ENCODE results near the gene RC3H2.
"Not testable (repeated sequence)": the region's sequence is repeated elsewhere in the genome, so short reads cannot be mapped to it uniquely, and the experiment has no call there.

The RC3H2 gene

DNA sequence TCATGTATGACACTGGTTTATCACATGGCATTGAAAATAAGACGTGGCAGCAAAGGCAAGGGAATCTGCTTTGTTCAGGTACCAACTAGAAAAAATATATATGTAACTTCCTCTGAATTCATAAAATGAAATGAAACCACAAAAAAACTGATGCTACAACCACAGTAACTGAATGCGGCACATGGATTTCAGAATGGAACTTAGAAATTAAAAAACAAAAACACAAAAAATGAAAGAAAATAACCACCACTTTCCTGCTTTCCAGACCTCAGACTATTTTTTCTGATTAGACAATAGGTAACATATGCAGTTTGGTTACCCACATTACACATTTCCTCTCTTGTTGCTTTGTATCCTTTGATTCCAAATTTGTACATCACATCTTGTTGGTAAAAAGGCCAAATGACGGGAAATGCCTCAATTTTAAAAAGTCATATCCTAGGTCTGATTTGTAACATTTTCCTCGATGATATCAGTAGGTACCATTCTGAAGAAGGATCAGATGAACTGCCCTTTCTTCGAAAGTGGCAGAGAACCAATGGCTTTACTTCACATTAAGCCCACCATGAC, 58.7 kb downstream of the RC3H2 start:
- no peak for DNase-seq (ENCODE audit: low spot score)

- DNase-seq (ENCODE audit: low spot score): no peak
Observed at GRCh38 chr9:122845116-122845515, 60.0 kb downstream of the RC3H2 start.

DNA sequence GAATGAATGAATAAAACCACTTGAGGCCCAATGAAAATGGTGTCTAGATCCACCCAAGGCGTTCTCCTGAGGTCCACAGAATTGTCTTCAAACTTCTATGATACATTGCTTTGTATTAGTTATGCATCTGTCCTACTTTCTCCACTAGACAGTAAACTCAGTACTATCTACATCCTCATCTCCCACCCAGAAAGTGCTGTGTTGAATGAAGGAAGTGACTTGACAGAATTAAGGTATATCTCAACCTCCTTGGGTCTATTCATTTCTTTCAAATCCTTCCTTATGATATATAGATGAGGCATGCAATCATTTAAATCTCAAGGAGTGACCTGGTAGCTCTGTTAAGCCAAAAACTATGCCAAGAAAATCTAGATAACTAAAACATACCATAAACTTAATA, 61.0 kb downstream of the RC3H2 start:
- no peak for DNase-seq (ENCODE audit: low spot score)

- no peak for DNase-seq (ENCODE audit: low spot score)
Observed at GRCh38 chr9:122841501-122841900, 63.7 kb downstream of the RC3H2 start.

- DNase-seq (ENCODE audit: low spot score): not testable (repeated sequence)
Observed at GRCh38 chr9:122838441-122838840, 66.7 kb downstream of the RC3H2 start.

- no peak for DNase-seq (ENCODE audit: low spot score)
Observed at GRCh38 chr9:122837266-122837850, 67.8 kb downstream of the RC3H2 start.

DNA sequence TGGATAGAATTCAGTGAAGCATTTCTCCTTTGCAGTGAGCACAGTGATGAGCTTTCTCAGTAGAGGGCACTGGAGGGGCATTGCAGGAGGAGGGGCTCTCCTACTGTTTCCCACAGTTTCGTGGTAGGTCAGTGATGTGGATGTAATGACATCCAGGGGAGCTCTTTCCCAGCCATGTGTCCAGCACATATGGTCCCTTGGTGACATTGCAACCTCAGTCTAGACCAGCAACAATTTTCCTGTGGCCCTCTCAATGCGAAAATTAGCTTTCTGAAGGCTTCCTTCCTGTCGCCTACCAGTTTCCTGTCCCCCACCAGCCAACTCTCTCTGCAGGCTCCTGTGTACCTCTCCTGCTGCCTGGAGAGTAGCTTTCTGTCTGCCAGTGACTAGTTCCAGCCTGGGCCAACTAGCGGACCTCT, 69.8 kb downstream of the RC3H2 start:
- peak; percentile 5 for DNase-seq (ENCODE audit: low spot score)

- DNase-seq (ENCODE audit: low spot score): no peak
Observed at GRCh38 chr9:122832194-122832593, 73.0 kb downstream of the RC3H2 start.

GRCh38 chr9:122828965-122829284, 76.2 kb downstream of the RC3H2 start:
- DNase-seq (ENCODE audit: low spot score): not testable (repeated sequence)

- peak; percentile 16 for DNase-seq (ENCODE audit: low spot score)
Observed at GRCh38 chr9:122827761-122828093, 77.4 kb downstream of the RC3H2 start.

- DNase-seq (ENCODE audit: low spot score): no peak
Observed at GRCh38 chr9:122822938-122823337, 82.2 kb downstream of the RC3H2 start.

DNA sequence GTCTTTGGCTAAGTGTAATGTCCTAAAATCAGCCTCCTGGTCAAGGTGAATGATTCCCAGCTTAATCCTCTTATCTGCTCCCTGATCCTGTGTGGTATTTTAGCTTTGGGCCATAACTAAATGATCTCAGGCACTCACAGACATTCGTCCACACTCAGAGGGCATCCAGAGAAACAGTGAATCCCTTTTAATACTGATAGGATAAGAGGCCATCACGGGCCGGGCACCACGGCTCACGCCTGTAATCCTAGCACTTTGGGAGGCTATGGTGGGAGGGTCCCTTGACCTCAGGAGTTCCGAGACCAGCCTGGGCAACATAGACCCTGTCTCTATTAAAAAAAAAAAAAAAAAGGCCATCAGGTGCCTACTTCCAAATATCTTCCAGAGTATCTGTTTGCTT, 83.1 kb downstream of the RC3H2 start:
- DNase-seq (ENCODE audit: low spot score): no peak

- DNase-seq (ENCODE audit: low spot score): no peak
Observed at GRCh38 chr9:122821278-122821943, 83.7 kb downstream of the RC3H2 start.

DNA sequence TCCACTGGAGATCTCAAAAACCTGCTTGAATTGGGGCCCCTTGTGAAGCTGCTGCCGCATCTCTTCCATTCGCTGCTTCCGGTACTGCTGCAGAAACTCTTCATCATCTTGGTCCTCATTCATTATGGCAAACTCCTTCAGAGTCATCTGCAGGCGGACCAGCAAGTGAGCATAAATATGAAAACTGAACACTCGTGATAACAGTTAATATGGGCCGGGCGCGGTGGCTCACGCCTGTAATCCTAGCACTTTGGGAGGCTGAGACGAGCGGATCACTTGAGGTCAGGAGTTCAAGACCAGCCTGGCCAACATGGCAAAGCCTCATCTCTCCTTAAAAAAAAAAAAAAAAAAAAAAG, 84.7 kb downstream of the RC3H2 start:
- no peak for DNase-seq (ENCODE audit: low spot score)

DNA sequence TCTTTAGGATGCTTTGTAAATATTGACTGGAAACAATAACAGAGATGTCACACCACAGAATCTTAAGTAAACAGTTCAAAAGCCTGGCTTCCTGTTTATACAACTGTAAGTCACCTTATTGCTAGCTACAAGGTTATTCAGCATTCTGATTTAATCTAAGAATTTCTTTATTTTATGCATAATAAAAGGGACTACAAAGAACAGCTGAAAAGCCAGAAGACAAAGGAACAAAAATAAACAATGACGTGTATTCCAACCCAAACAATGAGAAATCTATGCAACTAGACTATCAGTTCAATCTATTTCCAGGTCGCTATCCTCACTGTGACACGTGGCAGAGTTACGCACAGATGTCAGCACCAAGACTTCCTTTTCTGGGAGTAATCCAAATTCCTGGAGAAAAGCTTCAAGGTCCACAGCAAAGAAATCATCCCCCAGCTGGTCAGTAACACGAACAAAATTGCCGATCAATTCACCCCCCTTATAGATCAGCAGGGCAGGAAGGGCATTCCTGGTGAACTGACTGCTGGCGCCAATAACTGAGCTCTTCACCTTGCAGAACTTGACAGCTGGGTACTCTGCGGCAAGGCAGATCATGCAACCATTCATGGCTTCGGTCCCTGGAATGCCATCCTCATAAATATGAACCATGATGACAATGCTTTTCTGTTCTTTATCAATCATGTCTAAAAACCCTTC, 85.2 kb downstream of the RC3H2 start:
- DNase-seq (ENCODE audit: low spot score): no peak

GRCh38 chr9:122819326-122819725, 85.8 kb downstream of the RC3H2 start:
- DNase-seq (ENCODE audit: low spot score): no peak

DNA sequence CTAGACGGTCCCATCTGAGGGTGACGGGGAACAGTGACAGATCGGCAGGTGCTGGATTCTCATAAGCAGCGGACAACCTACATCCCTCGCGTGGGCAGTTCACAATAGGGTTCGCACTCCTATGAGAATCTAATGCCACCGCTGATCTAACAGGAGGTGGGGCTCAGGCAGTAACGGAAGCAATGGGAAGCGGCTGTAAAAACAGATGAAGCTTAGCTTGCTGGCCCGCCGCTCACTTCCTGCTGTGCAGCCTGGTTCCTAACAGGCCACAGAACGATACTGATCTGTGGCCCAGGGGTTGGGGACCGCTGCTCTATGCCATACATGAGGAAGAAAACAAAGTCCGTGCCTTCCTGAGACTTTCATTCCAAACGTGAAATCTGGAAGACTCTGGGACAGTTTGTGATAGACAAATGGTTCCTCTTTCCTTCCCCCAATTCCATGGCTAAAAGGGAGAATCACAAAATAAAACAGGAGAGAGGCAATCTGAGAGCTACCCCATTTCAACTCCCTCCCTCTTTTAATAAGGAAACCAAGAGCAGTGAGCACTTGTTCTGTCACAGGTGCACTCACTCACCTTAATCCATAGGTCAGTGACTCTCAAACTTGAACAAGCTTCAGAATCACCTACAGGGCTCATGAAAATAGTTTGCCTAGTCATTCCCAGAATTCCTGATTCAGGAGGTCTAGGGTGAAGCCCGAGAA, 88.8 kb downstream of the RC3H2 start:
- DNase-seq (ENCODE audit: low spot score): no peak

DNA sequence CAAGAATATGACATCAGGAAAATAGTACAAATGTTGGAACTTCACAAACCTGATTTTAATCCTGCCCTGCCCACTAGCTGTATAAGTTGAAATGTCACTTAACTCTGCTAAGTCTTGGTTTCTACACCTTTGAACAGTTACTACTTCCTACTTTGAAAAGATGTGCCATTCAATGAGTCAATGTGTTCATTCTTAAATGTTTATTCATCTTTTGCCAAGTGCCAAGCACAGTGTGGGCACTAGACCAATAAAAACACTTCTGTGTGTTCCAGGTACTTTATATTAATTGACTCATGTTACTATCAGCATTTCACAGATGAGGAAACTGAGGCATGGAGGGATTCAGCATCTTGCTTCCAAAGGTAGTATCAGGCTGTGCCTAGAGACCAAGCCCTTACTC, 89.6 kb downstream of the RC3H2 start:
- DNase-seq (ENCODE audit: low spot score): no peak

GRCh38 chr9:122814545-122814944, 90.6 kb downstream of the RC3H2 start:
- no peak for DNase-seq (ENCODE audit: low spot score)

GRCh38 chr9:122812736-122813135, 92.4 kb downstream of the RC3H2 start:
- DNase-seq (ENCODE audit: low spot score): no peak

GRCh38 chr9:122810306-122810946, 94.7 kb downstream of the RC3H2 start:
- DNase-seq (ENCODE audit: low spot score): peak; percentile 70

GRCh38 chr9:122809261-122809660, 95.9 kb downstream of the RC3H2 start:
- not testable (repeated sequence) for DNase-seq (ENCODE audit: low spot score)

Measured in SW480 (cell line).